Endothelial cell of umbilical vein (primary cell): ENCODE data around the gene MPDU1. TPM values are rescaled to one million over a fixed set of nuclear protein-coding genes. Genes with fewer than 3 reads are reported as not detected.

Experiments used
- BruUV-seq: library from RNA; stranded (reverse); fragments of 400-500 nt; replicated peaks from 2 replicates; lab custom pipeline; 2021; lab: Mats Ljungman, UMichigan
- CTCF ChIA-PET: fragments of 300-600, 350-600 bp; sonication (Branson Sonifier 250); formaldehyde crosslinking; loops from one replicate; lab custom pipeline; 2021; ENCODE audit warnings: antibody characterized with exemption, inconsistent platforms; lab: Charles Lee
- POLR2A ChIA-PET: fragments of 300-600, 350-600 bp; sonication (Branson Sonifier 250); formaldehyde crosslinking; loops from one replicate; lab custom pipeline; 2021; ENCODE audit warnings: antibody characterized with exemption, inconsistent platforms; lab: Charles Lee
- DNase-seq: peaks from one replicate; pipeline ENCODE4 v3.0.0-alpha.2; 2011; ENCODE audit warnings: low read depth, low spot score
- FAIRE-seq: peaks from 2 replicates; lab custom pipeline; 2011; peaks lifted over from hg19 to GRCh38; lab: Jason Lieb, UNC
- H2AFZ ChIP-seq: 2 replicates; pipeline ENCODE4 v1.6.0; 2012; ENCODE audit warnings: low read depth, low read length, control low read depth, inconsistent platforms
- H3K27ac ChIP-seq: 2 replicates; pipeline ENCODE4 v1.5.1; 2011; ENCODE audit warnings: low read depth, mild to moderate bottlenecking, control low read depth, low read length, moderate library complexity; ENCODE audit not compliant: insufficient read depth
- H3K27me3 ChIP-seq, 2 experiments: 2 replicates each; pipeline versions ENCODE4 v1.6.0 to v1.6.1; 2011; ENCODE audit warnings: low read length in 2 of 2, mixed read lengths in 1 of 2; ENCODE audit not compliant: control insufficient read depth in 2 of 2, insufficient read depth in 2 of 2
- H3K36me3 ChIP-seq, 2 experiments: 2 replicates in 1 of 2; 3 replicates in 1 of 2; pipeline ENCODE4 v1.5.1; 2011; ENCODE audit warnings: low read length in 2 of 2, mild to moderate bottlenecking in 1 of 2, moderate library complexity in 1 of 2; ENCODE audit not compliant: control insufficient read depth in 2 of 2, insufficient read depth in 2 of 2; ENCODE audit errors: extremely low read depth in 1 of 2
- H3K4me1 ChIP-seq: 3 replicates; pipeline ENCODE4 v1.5.1; 2011; ENCODE audit warnings: mild to moderate bottlenecking, low read length; ENCODE audit not compliant: control insufficient read depth, insufficient read depth; ENCODE audit errors: extremely low read depth
- H3K4me2 ChIP-seq: 2 replicates; pipeline ENCODE4 v1.6.1; 2011; ENCODE audit warnings: low read length, control low read depth, mixed read lengths; ENCODE audit not compliant: insufficient read depth
- H3K4me3 ChIP-seq, 3 experiments: fragments of 200-600 bp in 1 of 3; sonication (generic), shearing (Covaris generic) in 1 of 3; replicated peaks in 1 of 3; 2 replicates each; pipeline ENCODE4 v1.5.1; 2011 to 2016; ENCODE audit warnings: control low read depth in 3 of 3, low read length in 3 of 3, mild to moderate bottlenecking in 2 of 3, inconsistent platforms in 1 of 3, low read depth in 1 of 3, moderate library complexity in 1 of 3; ENCODE audit not compliant: insufficient read depth in 1 of 3
- H3K79me2 ChIP-seq: 2 replicates; pipeline ENCODE4 v1.6.0; 2012; ENCODE audit warnings: low read length, inconsistent platforms; ENCODE audit not compliant: control insufficient read depth, insufficient read depth
- H3K9ac ChIP-seq: replicated peaks from 2 replicates; pipeline ENCODE3; 2011; ENCODE audit warnings: low read length, control low read depth; ENCODE audit not compliant: insufficient read depth; ENCODE audit errors: extremely low read depth
- H3K9me1 ChIP-seq: replicated peaks from 3 replicates; pipeline ENCODE4 v1.6.0; 2011; ENCODE audit warnings: mild to moderate bottlenecking, low read length; ENCODE audit not compliant: control insufficient read depth, insufficient read depth; ENCODE audit errors: extremely low read depth
- H3K9me3 ChIP-seq: replicated peaks from 2 replicates; pipeline ENCODE4 v1.5.1; 2012; ENCODE audit warnings: low read length, inconsistent platforms; ENCODE audit not compliant: control insufficient read depth, insufficient read depth
- H4K20me1 ChIP-seq: replicated peaks from 2 replicates; pipeline ENCODE3; 2011; ENCODE audit warnings: mild to moderate bottlenecking, low read length; ENCODE audit not compliant: control insufficient read depth, insufficient read depth; ENCODE audit errors: extremely low read depth
- EZH2 ChIP-seq: IDR thresholded peaks from 2 replicates; pipeline ENCODE4 v1.6.1; 2012; ENCODE audit warnings: borderline replicate concordance, low read depth, mild to moderate bottlenecking, moderate library complexity, low read length, inconsistent platforms; ENCODE audit not compliant: severe bottlenecking
- FOS ChIP-seq: IDR thresholded peaks from 2 replicates; pipeline ENCODE4 v1.6.1; 2011; ENCODE audit warnings: mild to moderate bottlenecking, low read length, moderate library complexity, borderline replicate concordance; ENCODE audit not compliant: insufficient read depth
- GATA2 ChIP-seq: IDR thresholded peaks from 2 replicates; pipeline ENCODE4 v1.7.0; 2011; ENCODE audit warnings: low read depth, mild to moderate bottlenecking, moderate library complexity, mixed read lengths, low read length; ENCODE audit not compliant: insufficient read length, insufficient read depth
- JUN ChIP-seq: IDR thresholded peaks from 2 replicates; pipeline ENCODE4 v1.6.1; 2011; ENCODE audit warnings: borderline replicate concordance, low read depth; ENCODE audit not compliant: insufficient read length, insufficient read depth
- MYC ChIP-seq: IDR thresholded peaks from one replicate; pipeline ENCODE4 v1.6.1; 2011; ENCODE audit warnings: mild to moderate bottlenecking, low read depth, low read length
- POLR2A ChIP-seq: IDR thresholded peaks from 2 replicates; pipeline ENCODE4 v1.6.1; 2012; ENCODE audit warnings: low read depth, mild to moderate bottlenecking, control low read depth, low read length
- POLR2AphosphoS5 ChIP-seq: IDR thresholded peaks from 2 replicates; pipeline ENCODE4 v1.6.1; 2012; ENCODE audit warnings: low read depth, mild to moderate bottlenecking, control low read depth, low read length, moderate library complexity; ENCODE audit not compliant: insufficient read depth
- dilution Hi-C: fragments of 300-500 bp; cut with MboI; formaldehyde crosslinking; loops from one replicate; pipeline ENCODE4 v1.15.0; 2019; ENCODE audit warnings: low sequenced_read_pairs; ENCODE audit not compliant: extremely low pct_ligation_motif_present
- intact Hi-C: fragments of 100-400 bp; cut with micrococcal nuclease; formaldehyde crosslinking; loops from one replicate; pipeline ENCODE4 v1.10.0; 2022
- polyA plus RNA-seq, 4 experiments: library from polyadenylated mRNA; depleted of rRNA in 3 of 4; stranded (reverse) in 3 of 4; unstranded in 1 of 4; fragments of >200 nt; gene quantifications; 2 replicates each; pipeline versions ENCODE4 v1.2.1 to v1.2.3, GENCODE V29; 2011 to 2012; ENCODE audit warnings: missing spikeins in 1 of 4
- total RNA-seq: library from RNA; stranded (reverse); gene quantifications from 2 replicates; pipeline ENCODE4 v1.2.3, GENCODE V29; 2021
- TF ChIP-seq, protein P1 (sequence below): IDR thresholded peaks from 2 replicates; pipeline ENCODE4 v1.6.1; 2011; ENCODE audit not compliant: insufficient read depth, insufficient read length
- TF ChIP-seq, protein P2 (sequence below), 2 donors: IDR thresholded peaks; 1 replicate in 1 of 2; 2 replicates in 1 of 2; pipeline ENCODE4 v1.5.1; 2011; ENCODE audit warnings: low read length in 2 of 2, mild to moderate bottlenecking in 2 of 2, moderate library complexity in 2 of 2, control low read depth in 1 of 2, inconsistent platforms in 1 of 2, low read depth in 1 of 2; ENCODE audit not compliant: insufficient read depth in 1 of 2; ENCODE audit errors: extremely low read depth in 1 of 2

MPDU1 gene
- total and polyA plus RNA-seq, 2 donors (not counting 3 experiments of a cell fraction or from before 2014, with no cell fraction given): 78.0 to 368 TPM

DNA sequence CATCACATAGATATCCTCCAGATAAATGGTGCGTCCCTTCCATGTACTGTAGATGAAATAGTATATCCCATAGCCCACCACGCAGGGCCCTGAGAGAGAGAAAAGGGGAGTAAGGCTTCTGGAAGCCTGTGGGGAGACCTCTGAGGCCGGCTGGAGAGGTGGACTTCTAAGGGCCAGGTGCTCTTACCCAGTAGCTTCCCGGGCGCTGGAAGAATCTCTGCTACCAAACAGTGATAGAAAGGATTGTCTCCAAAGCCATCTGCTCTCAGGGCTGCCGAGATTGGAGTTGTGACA, 43.3 kb downstream of the MPDU1 start:
- Histone ChIP-seq H3K9me1 (no peaks in the 10 kb centered on the region), H2AFZ (peak overlapping the region; percentile 21), H3K4me1 (no peaks in the 10 kb centered on the region), H3K4me3 (peak overlapping the region; percentile 67 to 87 (median 81)), H3K27ac (peak overlapping the region; percentile 66), H3K9ac (peak overlapping the region; percentile 73), H3K4me2 (peak overlapping the region; percentile 61), H3K27me3 (no peaks in the 10 kb centered on the region), H3K36me3 (peaks cover 0 to 2% of the 10 kb centered on the region in 2 experiments), H3K79me2 (no peaks in the 10 kb centered on the region), H4K20me1 (no peaks in the 10 kb centered on the region), H3K9me3 (no peaks in the 10 kb centered on the region)
- DNase-seq: no peak
- CTCF ChIA-PET: interaction anchor here (0.7 to 1.8 kb wide), 4 partner anchors 12 to 61 kb away, joined by 3 to 6 read pairs (median 3); partner anchors contain the start of gene TP53
- dilution Hi-C loops (no loop called here), intact Hi-C loops (loop anchor here (1.0 kb wide), 1 partner anchor 12 kb away; no protein-coding TSS in a partner anchor)
- TF ChIP-seq EZH2: no peak
- no peak for TF ChIP-seq POLR2AphosphoS5
- TF ChIP-seq JUN: no peak
- TF ChIP-seq FOS: no peak
- TF ChIP-seq, protein P1, sequence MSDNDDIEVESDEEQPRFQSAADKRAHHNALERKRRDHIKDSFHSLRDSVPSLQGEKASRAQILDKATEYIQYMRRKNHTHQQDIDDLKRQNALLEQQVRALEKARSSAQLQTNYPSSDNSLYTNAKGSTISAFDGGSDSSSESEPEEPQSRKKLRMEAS: no peak
- no peak for TF ChIP-seq POLR2A
- TF ChIP-seq MYC: no peak
- TF ChIP-seq GATA2: no peak
- TF ChIP-seq, protein P2, sequence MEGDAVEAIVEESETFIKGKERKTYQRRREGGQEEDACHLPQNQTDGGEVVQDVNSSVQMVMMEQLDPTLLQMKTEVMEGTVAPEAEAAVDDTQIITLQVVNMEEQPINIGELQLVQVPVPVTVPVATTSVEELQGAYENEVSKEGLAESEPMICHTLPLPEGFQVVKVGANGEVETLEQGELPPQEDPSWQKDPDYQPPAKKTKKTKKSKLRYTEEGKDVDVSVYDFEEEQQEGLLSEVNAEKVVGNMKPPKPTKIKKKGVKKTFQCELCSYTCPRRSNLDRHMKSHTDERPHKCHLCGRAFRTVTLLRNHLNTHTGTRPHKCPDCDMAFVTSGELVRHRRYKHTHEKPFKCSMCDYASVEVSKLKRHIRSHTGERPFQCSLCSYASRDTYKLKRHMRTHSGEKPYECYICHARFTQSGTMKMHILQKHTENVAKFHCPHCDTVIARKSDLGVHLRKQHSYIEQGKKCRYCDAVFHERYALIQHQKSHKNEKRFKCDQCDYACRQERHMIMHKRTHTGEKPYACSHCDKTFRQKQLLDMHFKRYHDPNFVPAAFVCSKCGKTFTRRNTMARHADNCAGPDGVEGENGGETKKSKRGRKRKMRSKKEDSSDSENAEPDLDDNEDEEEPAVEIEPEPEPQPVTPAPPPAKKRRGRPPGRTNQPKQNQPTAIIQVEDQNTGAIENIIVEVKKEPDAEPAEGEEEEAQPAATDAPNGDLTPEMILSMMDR (IDR thresholded peaks at IDR 0.05; ENCODE audit: extremely low read depth in 1 of 2, insufficient read depth in 1 of 2, low read depth in 1 of 2, low read length in 2 of 2): no peak
- POLR2A ChIA-PET: interaction anchor here (1.8 kb wide), 1 partner anchor 12 kb away, joined by 8 read pairs; the partner anchor contains the start of gene FXR2
- BruUV-seq: no TSS peak
- no peak for FAIRE-seq
